CD4-positive, alpha-beta memory T cell (primary cell): Measurements from ENCODE around the gene HSF5. TPM values are rescaled to one million over a fixed set of nuclear protein-coding genes. Genes with fewer than 3 reads are reported as not detected.
A peak's percentile ranks its signal among the peaks of the same experiment; 100 is the strongest.
"Not testable (repeated sequence)": the region's sequence is repeated elsewhere in the genome, so short reads cannot be mapped to it uniquely, and the experiment has no call there.

ENCODE experiments used
- CTCF ChIA-PET: fragments of 350-600 bp; sonication (Branson Sonifier 250); formaldehyde crosslinking; loops from one replicate; lab custom pipeline; 2021; ENCODE audit warnings: inconsistent platforms; ENCODE audit not compliant: partially characterized antibody; lab: Charles Lee
- POLR2A ChIA-PET: fragments of 350-600 bp; sonication (Branson Sonifier 250); formaldehyde crosslinking; loops from one replicate; lab custom pipeline; 2021; ENCODE audit not compliant: partially characterized antibody; lab: Charles Lee
- DNase-seq, 5 donors: peaks; one replicate each; pipeline versions ENCODE4 v3.0.0 to v3.0.0-alpha.2; 2020 to 2022; ENCODE audit warnings: mixed read lengths in 1 of 5
- H3K27ac ChIP-seq: one replicate; pipeline ENCODE4 v1.7.0; 2013; ENCODE audit warnings: low read depth, low read length
- H3K27me3 ChIP-seq: 2 replicates; pipeline ENCODE4 v1.7.0; 2013; ENCODE audit warnings: mild to moderate bottlenecking, low read length, moderate library complexity; ENCODE audit not compliant: insufficient read depth
- H3K36me3 ChIP-seq: 2 replicates; pipeline ENCODE4 v1.7.0; 2013; ENCODE audit warnings: mild to moderate bottlenecking, low read length, moderate library complexity; ENCODE audit not compliant: insufficient read depth
- H3K4me1 ChIP-seq: 2 replicates; pipeline ENCODE4 v1.7.0; 2013; ENCODE audit warnings: mild to moderate bottlenecking, low read length, moderate library complexity; ENCODE audit not compliant: insufficient read depth
- H3K4me3 ChIP-seq, 2 donors: one replicate each; pipeline ENCODE4 v1.7.0; 2013; ENCODE audit warnings: low read length in 2 of 2, mild to moderate bottlenecking in 1 of 2
- H3K9me3 ChIP-seq, 2 donors: one replicate each; pipeline ENCODE4 v1.7.0; 2013; ENCODE audit warnings: low read length in 2 of 2, control low read depth in 1 of 2; ENCODE audit not compliant: control insufficient read depth in 1 of 2
- H3K27ac Mint-ChIP-seq, 7 donors: one replicate each; pipeline ENCODE4 v1.8.0; 2020 to 2021; ENCODE audit warnings: mixed read lengths in 7 of 7, mild to moderate bottlenecking in 6 of 7, inconsistent platforms in 3 of 7, moderate library complexity in 3 of 7
- H3K27me3 Mint-ChIP-seq, 2 donors: one replicate each; pipeline ENCODE4 v1.8.0; 2020 to 2021; ENCODE audit warnings: mixed read lengths in 2 of 2
- H3K36me3 Mint-ChIP-seq, 2 donors: one replicate each; pipeline ENCODE4 v1.8.0; 2020 to 2021; ENCODE audit warnings: mixed read lengths in 2 of 2, inconsistent platforms in 1 of 2, mild to moderate bottlenecking in 1 of 2
- H3K4me1 Mint-ChIP-seq, 4 donors: one replicate each; pipeline ENCODE4 v1.8.0; 2020 to 2021; ENCODE audit warnings: mixed read lengths in 4 of 4, mild to moderate bottlenecking in 1 of 4
- H3K4me3 Mint-ChIP-seq, 8 donors: one replicate each; pipeline ENCODE4 v1.8.0; 2020 to 2021; ENCODE audit warnings: mixed read lengths in 8 of 8, mild to moderate bottlenecking in 7 of 8, moderate library complexity in 6 of 8, inconsistent platforms in 3 of 8
- H3K9me3 Mint-ChIP-seq, 8 donors: one replicate each; pipeline ENCODE4 v1.8.0; 2020 to 2021; ENCODE audit warnings: mixed read lengths in 8 of 8, mild to moderate bottlenecking in 5 of 8, inconsistent platforms in 3 of 8, moderate library complexity in 1 of 8
- intact Hi-C: fragments of 100-400 bp; cut with micrococcal nuclease; formaldehyde crosslinking; loops from one replicate; pipeline ENCODE4 v1.15.1; 2023
- polyA plus RNA-seq, 2 donors: library from polyadenylated mRNA; unstranded; fragments of 300-500 nt; fragmentation: Illumina TruSeq; gene quantifications; one replicate each; pipeline ENCODE4 v1.2.3, GENCODE V29; 2021
- total RNA-seq, 2 experiments: library from RNA; stranded (reverse); gene quantifications; one replicate each; pipeline ENCODE4 v1.2.3, GENCODE V29; 2021

Gene HSF5
- total and polyA plus RNA-seq, 4 experiments from 2014 or later: 0.84 to 2.4 (median 1.7) TPM

DNA sequence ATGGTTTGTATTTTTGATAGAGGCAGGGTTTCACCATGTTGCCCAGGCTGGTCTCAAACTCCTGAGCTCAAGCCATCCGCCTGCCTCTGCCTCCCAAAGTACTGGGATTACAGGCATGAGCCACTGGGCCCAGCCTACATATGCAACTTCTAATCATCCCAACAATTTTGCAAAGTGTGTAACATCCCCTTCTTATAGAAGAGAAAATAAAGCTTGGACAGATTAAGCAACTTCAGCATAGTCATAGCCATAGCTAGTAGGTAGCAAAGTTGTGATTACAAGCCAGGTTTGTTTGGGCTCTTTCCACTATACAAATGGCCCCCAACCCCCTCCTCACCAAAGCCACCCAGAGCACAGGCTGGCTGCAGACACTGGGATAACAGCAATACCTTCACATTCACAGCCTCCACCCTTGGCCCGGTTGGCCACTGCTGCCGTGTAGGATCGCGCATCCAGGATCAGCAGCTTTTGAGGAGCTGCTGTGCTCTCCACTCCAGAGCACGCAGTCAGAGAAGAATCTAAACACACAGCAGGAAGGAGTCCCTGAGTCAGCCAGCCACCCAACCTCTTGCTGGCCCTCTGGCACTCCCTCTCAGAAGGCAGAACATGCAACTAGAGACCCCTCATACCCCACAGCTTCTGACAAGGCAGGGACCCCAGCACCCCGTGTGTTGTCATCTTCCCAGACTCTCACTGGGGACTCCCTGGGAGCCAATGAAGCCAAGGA, 18.3 kb upstream of the HSF5 start:
- H3K36me3 Mint-ChIP-seq: peaks cover 62 to 86% of the 10 kb centered on the region in 2 donors
- Histone ChIP-seq H3K4me1 (no peaks in the 10 kb centered on the region), H3K9me3 (no peaks in the 10 kb centered on the region), H3K27me3 (no peaks in the 10 kb centered on the region), H3K27ac (no peak overlapping the region), H3K36me3 (peaks cover 72% of the 10 kb centered on the region), H3K4me3 (no peak overlapping the region)
- no peak overlapping the region for H3K4me3 Mint-ChIP-seq
- CTCF ChIA-PET: interaction anchor here (1.2 to 2.0 kb wide), 3 partner anchors 9 to 19 kb away, joined by 3 to 7 read pairs (median 4); partner anchors contain the start of genes HSF5 and MTMR4
- H3K9me3 Mint-ChIP-seq: no peaks in the 10 kb centered on the region
- POLR2A ChIA-PET: interaction anchor here (0.7 to 1.3 kb wide), 2 partner anchors 11 to 14 kb away, joined by 3 to 4 read pairs; no protein-coding TSS in a partner anchor
- intact Hi-C loops: no loop called here
- H3K27me3 Mint-ChIP-seq: no peaks in the 10 kb centered on the region
- no peak for DNase-seq
- H3K27ac Mint-ChIP-seq: peak overlapping the region in 1 of 7 donors; percentile 35
- peaks cover under 1 to 8% (median 7%) of the 10 kb centered on the region in 4 donors for H3K4me1 Mint-ChIP-seq

DNA sequence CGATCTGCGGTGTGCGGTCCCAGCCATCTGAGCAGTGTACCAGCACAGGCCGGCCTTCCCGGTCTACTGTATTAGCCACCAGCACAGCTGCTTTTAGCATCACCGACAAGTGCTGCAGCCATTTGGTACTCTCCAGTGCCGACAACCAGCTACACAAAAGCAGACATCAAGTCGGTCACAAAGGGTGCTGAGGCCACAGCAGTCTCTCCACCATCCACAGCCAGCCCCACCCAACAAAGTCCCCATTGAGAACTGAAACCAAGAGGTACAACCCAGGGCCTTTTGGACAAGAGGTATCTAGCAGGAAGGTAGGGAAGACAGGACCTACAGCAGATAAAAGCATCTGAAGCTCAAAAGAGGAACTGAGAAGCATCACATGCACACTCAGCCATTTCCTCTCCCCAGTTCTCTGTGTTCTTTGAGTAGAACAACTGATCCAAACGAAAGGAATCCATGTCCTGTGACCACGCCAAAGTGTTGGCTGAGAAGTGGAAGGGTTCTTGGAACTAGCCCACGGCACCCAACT, 16.7 kb upstream of the HSF5 start:
- peaks cover 56% of the 10 kb centered on the region for H3K36me3 ChIP-seq
- H3K9me3 ChIP-seq: no peaks in the 10 kb centered on the region
- no peaks in the 10 kb centered on the region for H3K27me3 ChIP-seq
- peaks cover 47 to 74% of the 10 kb centered on the region in 2 donors for H3K36me3 Mint-ChIP-seq
- no peak overlapping the region for H3K4me3 ChIP-seq
- H3K4me1 ChIP-seq: no peaks in the 10 kb centered on the region
- H3K27ac Mint-ChIP-seq: peak overlapping the region in 2 of 7 donors; percentile 7 to 87
- ChIA-PET POLR2A (no interaction called here), CTCF (interaction anchor here (1.7 to 2.0 kb wide), 2 partner anchors 10 to 17 kb away, joined by 4 to 7 read pairs; partner anchors contain the start of genes HSF5 and MTMR4)
- H3K27ac ChIP-seq: no peak overlapping the region
- DNase-seq: no peak
- H3K4me1 Mint-ChIP-seq: peaks cover 0 to 4% (median 0%) of the 10 kb centered on the region in 4 donors
- no peaks in the 10 kb centered on the region for H3K27me3 Mint-ChIP-seq
- intact Hi-C loops: no loop called here
- no peak overlapping the region for H3K4me3 Mint-ChIP-seq
- no peaks in the 10 kb centered on the region for H3K9me3 Mint-ChIP-seq

GRCh38 chr17:58503866-58504265, 15.7 kb upstream of the HSF5 start:
- peaks cover 39 to 71% of the 10 kb centered on the region in 2 donors for H3K36me3 Mint-ChIP-seq
- Histone ChIP-seq H3K4me3 (no peak overlapping the region), H3K36me3 (peaks cover 53% of the 10 kb centered on the region), H3K27ac (no peak overlapping the region), H3K9me3 (no peaks in the 10 kb centered on the region), H3K4me1 (no peaks in the 10 kb centered on the region), H3K27me3 (no peaks in the 10 kb centered on the region)
- ChIA-PET CTCF (interaction anchor here (1.9 kb wide), 1 partner anchor 16 kb away, joined by 6 read pairs; the partner anchor contains the start of gene HSF5), POLR2A (no interaction called here)
- no peaks in the 10 kb centered on the region for H3K9me3 Mint-ChIP-seq
- no peak for DNase-seq
- peak overlapping the region in 2 of 7 donors; percentile 61 to 74 for H3K27ac Mint-ChIP-seq
- H3K27me3 Mint-ChIP-seq: no peaks in the 10 kb centered on the region
- intact Hi-C loops: no loop called here
- H3K4me1 Mint-ChIP-seq: peaks cover 0 to 2% (median under 1%) of the 10 kb centered on the region in 4 donors
- no peak overlapping the region for H3K4me3 Mint-ChIP-seq

DNA sequence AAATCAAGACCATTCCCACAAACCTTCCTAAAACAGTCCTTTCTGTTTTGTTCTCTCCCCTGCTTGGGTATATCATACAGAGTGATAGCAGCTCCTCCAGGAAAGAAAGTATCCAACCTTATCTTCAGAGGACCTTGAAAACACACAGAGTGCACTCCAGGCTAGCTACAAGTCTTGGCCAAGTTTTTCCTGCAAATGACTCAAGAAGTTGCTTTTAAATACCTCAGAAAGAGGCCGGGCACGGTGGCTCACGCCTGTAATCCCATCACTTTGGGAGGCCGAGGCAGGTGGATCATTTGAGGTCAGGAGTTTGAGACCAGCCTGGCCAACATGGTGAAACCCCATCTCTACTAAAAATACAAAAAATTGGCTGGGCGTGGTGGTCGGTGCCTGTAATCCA, 14.9 kb upstream of the HSF5 start:
- H3K36me3 ChIP-seq: peaks cover 46% of the 10 kb centered on the region
- ChIA-PET POLR2A (interaction anchor here (0.6 to 1.1 kb wide), 3 partner anchors 8 to 15 kb away, joined by 3 to 4 read pairs (median 3); partner anchors contain the start of gene HSF5), CTCF (interaction anchor here (0.6 to 1.9 kb wide), 2 partner anchors 15 to 959 kb away, joined by 4 to 6 read pairs; partner anchors contain the start of gene HSF5)
- H3K27me3 Mint-ChIP-seq, H3K4me1 Mint-ChIP-seq, H3K9me3 ChIP-seq, H3K27ac ChIP-seq, H3K9me3 Mint-ChIP-seq, intact Hi-C loops, H3K4me3 ChIP-seq, DNase-seq, H3K4me1 ChIP-seq, H3K27me3 ChIP-seq, H3K4me3 Mint-ChIP-seq: not testable (repeated sequence)
- peaks cover 42 to 69% of the 10 kb centered on the region in 2 donors for H3K36me3 Mint-ChIP-seq
- peak overlapping the region in 1 of 7 donors; percentile 9 for H3K27ac Mint-ChIP-seq

DNA sequence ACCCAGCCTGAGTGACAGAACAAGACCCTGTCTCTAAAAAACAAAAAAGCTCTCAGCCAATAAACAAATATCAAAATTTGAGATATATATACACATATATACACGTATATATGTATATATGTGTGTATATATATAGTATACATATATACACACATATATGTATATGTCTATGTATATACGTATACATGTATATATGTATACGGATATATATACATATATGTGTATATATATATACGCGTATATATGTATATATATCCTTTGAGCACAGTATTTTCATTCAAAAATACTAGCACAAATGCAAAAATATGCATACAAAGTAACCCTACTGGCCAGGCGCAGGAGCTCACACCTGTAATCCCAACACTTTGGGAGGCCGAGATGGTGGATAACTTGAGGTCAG, 13.2 kb upstream of the HSF5 start:
- H3K27ac Mint-ChIP-seq: no peak overlapping the region
- no peak overlapping the region for H3K4me3 Mint-ChIP-seq
- ChIA-PET POLR2A (no interaction called here), CTCF (interaction anchor here (0.6 to 0.9 kb wide), 2 partner anchors 184 to 679 kb away, joined by 3 read pairs; no protein-coding TSS in a partner anchor)
- intact Hi-C loops: no loop called here
- no peak overlapping the region for H3K27ac ChIP-seq
- H3K4me1 Mint-ChIP-seq: peaks cover 0 to 4% (median 3%) of the 10 kb centered on the region in 4 donors
- H3K4me1 ChIP-seq: no peaks in the 10 kb centered on the region
- no peaks in the 10 kb centered on the region for H3K27me3 ChIP-seq
- no peaks in the 10 kb centered on the region for H3K27me3 Mint-ChIP-seq
- no peak overlapping the region for H3K4me3 ChIP-seq
- peaks cover 35% of the 10 kb centered on the region for H3K36me3 ChIP-seq
- DNase-seq: no peak
- peaks cover 47 to 68% of the 10 kb centered on the region in 2 donors for H3K36me3 Mint-ChIP-seq
- no peaks in the 10 kb centered on the region for H3K9me3 Mint-ChIP-seq
- no peaks in the 10 kb centered on the region for H3K9me3 ChIP-seq

DNA sequence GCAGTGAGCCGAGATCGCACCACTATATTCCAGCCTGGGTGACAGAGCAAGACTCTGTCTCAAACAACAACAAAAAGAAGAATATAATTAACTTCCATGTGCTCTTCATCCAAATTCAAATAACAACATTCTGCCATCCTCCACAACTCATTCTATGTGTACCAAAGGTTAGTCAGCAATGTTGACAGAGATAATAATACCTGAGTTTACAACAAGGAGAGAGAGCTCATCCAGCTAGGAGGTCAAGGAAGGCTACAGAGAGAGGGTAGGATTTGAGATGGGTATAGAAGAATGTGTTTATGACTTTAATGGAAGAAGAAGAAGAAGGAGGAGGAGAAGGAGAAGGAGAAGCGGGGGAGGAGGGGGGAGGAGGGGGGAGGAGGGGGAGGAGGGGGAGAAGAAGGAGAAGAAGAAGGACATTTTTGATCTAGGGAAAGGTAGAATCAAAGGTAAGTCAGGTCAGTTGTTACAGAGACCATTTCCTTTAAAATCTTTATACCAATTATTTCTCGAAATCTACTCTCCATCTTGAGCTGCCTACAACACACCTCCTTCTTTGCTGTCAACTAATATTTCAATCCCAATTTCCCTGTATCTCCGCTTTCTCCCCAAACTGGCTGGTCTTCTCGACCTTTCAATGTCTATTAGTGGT, 10.1 kb upstream of the HSF5 start:
- H3K4me1 Mint-ChIP-seq: peaks cover 0 to 9% (median 5%) of the 10 kb centered on the region in 4 donors
- Histone ChIP-seq H3K4me3 (no peak overlapping the region), H3K27me3 (no peaks in the 10 kb centered on the region), H3K36me3 (peaks cover 41% of the 10 kb centered on the region), H3K9me3 (no peaks in the 10 kb centered on the region), H3K27ac (no peak overlapping the region), H3K4me1 (no peaks in the 10 kb centered on the region)
- H3K36me3 Mint-ChIP-seq: peaks cover 53 to 71% of the 10 kb centered on the region in 2 donors
- POLR2A ChIA-PET: no interaction called here
- no peaks in the 10 kb centered on the region for H3K9me3 Mint-ChIP-seq
- no peak overlapping the region for H3K4me3 Mint-ChIP-seq
- CTCF ChIA-PET: interaction anchor here (1.0 kb wide), 1 partner anchor 181 kb away, joined by 4 read pairs; no protein-coding TSS in a partner anchor
- peak overlapping the region in 3 of 7 donors; percentile 48 to 82 (median 80) for H3K27ac Mint-ChIP-seq
- intact Hi-C loops: no loop called here
- DNase-seq: no peak
- H3K27me3 Mint-ChIP-seq: no peaks in the 10 kb centered on the region
